ENCODE data around the gene EEFSEC. TPM values are rescaled to one million over a fixed set of nuclear protein-coding genes. Genes with fewer than 3 reads are reported as not detected.

The EEFSEC gene
- total RNA-seq, 1 donor from 2014 or later, result 23.4 TPM

DNA sequence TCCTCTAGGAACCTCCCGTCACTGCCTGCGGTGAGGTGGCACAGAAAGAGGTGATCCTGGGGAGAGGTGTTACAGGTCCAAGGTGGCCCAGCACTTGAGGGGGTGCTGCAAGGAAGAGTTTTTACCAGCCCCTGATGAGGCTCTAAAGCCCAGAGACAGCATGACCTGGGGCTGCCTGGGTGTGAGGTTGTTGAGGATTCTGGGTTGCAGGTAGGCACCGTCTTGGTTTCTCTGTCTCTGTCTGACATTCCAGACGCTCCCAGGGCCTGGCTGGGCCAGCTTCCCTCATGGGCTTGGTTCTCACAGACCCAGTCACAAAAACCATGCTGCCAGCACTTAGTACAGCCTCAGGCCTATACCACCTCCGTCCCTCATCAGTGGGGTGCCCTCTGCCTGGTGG, 282.3 kb downstream of the EEFSEC start:
- no peaks in the 10 kb centered on the region for H3K9me3 Mint-ChIP-seq
- DNase-seq (ENCODE audit: low read depth, low spot score), result no peak
- no peaks in the 10 kb centered on the region for H3K36me3 Mint-ChIP-seq (ENCODE audit: low read depth)
- peaks cover 88% of the 10 kb centered on the region for H3K27me3 Mint-ChIP-seq (ENCODE audit: low read depth)
- no peak overlapping the region for H3K27ac Mint-ChIP-seq (ENCODE audit: unreplicated experiment)
- peaks cover 11% of the 10 kb centered on the region for H3K4me1 Mint-ChIP-seq
- TF ChIP-seq, protein P1, sequence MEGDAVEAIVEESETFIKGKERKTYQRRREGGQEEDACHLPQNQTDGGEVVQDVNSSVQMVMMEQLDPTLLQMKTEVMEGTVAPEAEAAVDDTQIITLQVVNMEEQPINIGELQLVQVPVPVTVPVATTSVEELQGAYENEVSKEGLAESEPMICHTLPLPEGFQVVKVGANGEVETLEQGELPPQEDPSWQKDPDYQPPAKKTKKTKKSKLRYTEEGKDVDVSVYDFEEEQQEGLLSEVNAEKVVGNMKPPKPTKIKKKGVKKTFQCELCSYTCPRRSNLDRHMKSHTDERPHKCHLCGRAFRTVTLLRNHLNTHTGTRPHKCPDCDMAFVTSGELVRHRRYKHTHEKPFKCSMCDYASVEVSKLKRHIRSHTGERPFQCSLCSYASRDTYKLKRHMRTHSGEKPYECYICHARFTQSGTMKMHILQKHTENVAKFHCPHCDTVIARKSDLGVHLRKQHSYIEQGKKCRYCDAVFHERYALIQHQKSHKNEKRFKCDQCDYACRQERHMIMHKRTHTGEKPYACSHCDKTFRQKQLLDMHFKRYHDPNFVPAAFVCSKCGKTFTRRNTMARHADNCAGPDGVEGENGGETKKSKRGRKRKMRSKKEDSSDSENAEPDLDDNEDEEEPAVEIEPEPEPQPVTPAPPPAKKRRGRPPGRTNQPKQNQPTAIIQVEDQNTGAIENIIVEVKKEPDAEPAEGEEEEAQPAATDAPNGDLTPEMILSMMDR (conservative IDR thresholded peaks at IDR 0.05), result no peak
- no peak overlapping the region for H3K4me3 Mint-ChIP-seq

DNA sequence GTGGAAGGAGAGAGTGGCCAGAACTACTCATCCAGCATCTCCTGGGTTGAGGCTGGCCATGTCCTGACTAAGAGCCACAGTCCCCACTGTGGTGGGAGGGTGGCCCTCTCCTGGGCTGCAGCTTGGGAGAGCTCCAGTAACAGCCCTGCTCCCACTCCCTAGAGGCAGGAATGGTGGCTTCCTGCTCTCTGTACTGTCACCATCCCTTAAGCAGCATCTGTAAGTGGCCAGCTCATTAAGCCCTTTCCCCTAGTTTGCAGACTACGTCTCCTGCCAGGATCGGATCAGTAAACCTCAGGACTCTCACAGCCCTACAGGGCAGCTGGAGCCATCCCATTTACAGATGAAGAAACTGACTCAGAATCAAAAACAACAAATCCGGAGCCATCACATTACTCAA, 282.9 kb downstream of the EEFSEC start:
- no peak for DNase-seq (ENCODE audit: low read depth, low spot score)
- Mint-ChIP-seq H3K36me3 (ENCODE audit: low read depth) (no peaks in the 10 kb centered on the region), H3K4me1 (peaks cover 11% of the 10 kb centered on the region), H3K27me3 (ENCODE audit: low read depth) (peaks cover 88% of the 10 kb centered on the region), H3K27ac (ENCODE audit: unreplicated experiment) (no peak overlapping the region), H3K9me3 (no peaks in the 10 kb centered on the region), H3K4me3 (no peak overlapping the region)
- TF ChIP-seq, protein P1 (conservative IDR thresholded peaks at IDR 0.05), result no peak

DNA sequence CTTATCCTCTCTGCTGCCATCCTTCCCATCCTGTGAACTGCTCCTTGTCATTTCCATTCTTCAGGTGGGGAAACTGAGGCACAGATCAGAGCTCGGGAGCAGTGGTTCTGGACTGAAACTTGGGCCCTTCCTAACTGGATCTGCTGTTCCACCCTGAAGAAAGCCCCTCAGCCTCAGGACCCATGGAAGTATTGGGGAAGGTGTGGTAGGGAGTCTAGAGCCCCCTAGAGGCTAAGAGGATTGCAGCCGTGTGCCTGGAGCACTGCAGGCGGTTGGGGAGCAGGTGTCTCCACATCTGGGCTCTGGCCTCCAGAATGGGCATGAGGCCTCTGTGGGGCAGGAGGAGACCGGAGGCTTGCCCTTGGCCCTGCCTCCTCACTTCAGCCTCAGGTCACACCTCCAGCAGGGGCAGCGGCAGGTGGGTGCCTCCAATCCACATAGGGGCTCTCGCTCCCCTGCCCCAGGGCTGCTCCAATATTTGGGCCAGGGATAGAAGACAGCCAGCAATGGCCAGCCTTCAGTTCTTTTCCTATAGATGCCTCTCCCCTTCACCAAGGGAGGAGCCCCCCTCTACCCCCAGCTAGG, 285.3 kb downstream of the EEFSEC start:
- H3K27ac Mint-ChIP-seq (ENCODE audit: unreplicated experiment), result no peak overlapping the region
- TF ChIP-seq, protein P1 (conservative IDR thresholded peaks at IDR 0.05), result peak; percentile 52
- H3K9me3 Mint-ChIP-seq, result no peaks in the 10 kb centered on the region
- H3K36me3 Mint-ChIP-seq (ENCODE audit: low read depth), result no peaks in the 10 kb centered on the region
- peaks cover 81% of the 10 kb centered on the region for H3K27me3 Mint-ChIP-seq (ENCODE audit: low read depth)
- H3K4me1 Mint-ChIP-seq, result no peaks in the 10 kb centered on the region
- no peak overlapping the region for H3K4me3 Mint-ChIP-seq
- DNase-seq (ENCODE audit: low read depth, low spot score), result no peak

DNA sequence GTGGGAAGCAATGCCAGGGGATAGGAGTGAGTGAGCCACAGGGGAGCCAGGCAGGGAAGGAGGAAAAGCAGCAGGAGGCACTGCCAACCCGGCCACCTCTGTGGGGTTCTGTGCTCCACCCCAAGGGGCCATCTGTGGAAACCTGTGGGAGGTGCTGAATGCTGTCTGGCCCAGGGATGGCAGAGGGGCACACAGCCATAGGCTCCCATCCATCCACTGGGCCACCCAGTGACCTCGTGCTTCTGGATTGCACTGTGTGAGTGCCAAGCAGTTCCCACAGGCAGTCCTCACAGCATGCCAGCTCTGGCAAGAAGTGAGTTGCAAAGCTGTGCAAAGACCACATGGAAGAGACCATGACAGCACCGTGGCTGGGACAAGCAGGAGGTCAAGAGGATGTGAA, 285.9 kb downstream of the EEFSEC start:
- H3K4me3 Mint-ChIP-seq, result no peak overlapping the region
- H3K27ac Mint-ChIP-seq (ENCODE audit: unreplicated experiment), result no peak overlapping the region
- TF ChIP-seq, protein P1 (conservative IDR thresholded peaks at IDR 0.05), result no peak
- H3K36me3 Mint-ChIP-seq (ENCODE audit: low read depth), result no peaks in the 10 kb centered on the region
- H3K9me3 Mint-ChIP-seq, result no peaks in the 10 kb centered on the region
- no peak for DNase-seq (ENCODE audit: low read depth, low spot score)
- peaks cover 80% of the 10 kb centered on the region for H3K27me3 Mint-ChIP-seq (ENCODE audit: low read depth)
- no peaks in the 10 kb centered on the region for H3K4me1 Mint-ChIP-seq

DNA sequence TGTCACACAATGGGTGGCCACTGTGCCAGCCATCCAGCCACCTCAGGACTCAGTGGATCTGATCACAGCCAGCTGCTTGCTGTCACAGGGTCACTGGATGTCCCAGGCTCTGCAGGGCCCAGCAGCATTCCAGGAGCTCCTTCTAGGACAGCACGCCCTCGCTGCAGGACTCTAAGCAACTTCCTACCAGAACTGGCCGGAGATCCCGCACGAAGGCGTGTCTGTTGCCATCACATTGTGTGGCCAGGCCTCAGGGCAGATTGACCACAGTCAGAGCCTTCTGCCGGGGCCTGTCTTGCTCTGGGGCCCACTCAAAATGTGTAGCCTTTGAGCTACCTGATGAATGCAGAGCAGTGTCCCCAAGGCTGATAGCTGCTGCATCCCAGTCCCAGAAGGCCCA, 288.8 kb downstream of the EEFSEC start:
- peaks cover 7% of the 10 kb centered on the region for H3K9me3 Mint-ChIP-seq
- TF ChIP-seq, protein P1 (conservative IDR thresholded peaks at IDR 0.05), result no peak
- no peak overlapping the region for H3K4me3 Mint-ChIP-seq
- H3K27ac Mint-ChIP-seq (ENCODE audit: unreplicated experiment), result no peak overlapping the region
- peaks cover 73% of the 10 kb centered on the region for H3K27me3 Mint-ChIP-seq (ENCODE audit: low read depth)
- no peaks in the 10 kb centered on the region for H3K4me1 Mint-ChIP-seq
- H3K36me3 Mint-ChIP-seq (ENCODE audit: low read depth), result no peaks in the 10 kb centered on the region
- DNase-seq (ENCODE audit: low read depth, low spot score), result no peak
